HG02588 (cell line): ENCODE data around the gene NACC2.
"Not testable (repeated sequence)": the region's sequence is repeated elsewhere in the genome, so short reads cannot be mapped to it uniquely, and the experiment has no call there.

Source experiments
- ATAC-seq: cut with Tn5 transposase; IDR thresholded peaks from one replicate; pipeline ENCODE4 v1.9.1; 2021; ENCODE audit warnings: mild to moderate bottlenecking, moderate library complexity; ENCODE audit not compliant: unreplicated experiment

The NACC2 gene

DNA sequence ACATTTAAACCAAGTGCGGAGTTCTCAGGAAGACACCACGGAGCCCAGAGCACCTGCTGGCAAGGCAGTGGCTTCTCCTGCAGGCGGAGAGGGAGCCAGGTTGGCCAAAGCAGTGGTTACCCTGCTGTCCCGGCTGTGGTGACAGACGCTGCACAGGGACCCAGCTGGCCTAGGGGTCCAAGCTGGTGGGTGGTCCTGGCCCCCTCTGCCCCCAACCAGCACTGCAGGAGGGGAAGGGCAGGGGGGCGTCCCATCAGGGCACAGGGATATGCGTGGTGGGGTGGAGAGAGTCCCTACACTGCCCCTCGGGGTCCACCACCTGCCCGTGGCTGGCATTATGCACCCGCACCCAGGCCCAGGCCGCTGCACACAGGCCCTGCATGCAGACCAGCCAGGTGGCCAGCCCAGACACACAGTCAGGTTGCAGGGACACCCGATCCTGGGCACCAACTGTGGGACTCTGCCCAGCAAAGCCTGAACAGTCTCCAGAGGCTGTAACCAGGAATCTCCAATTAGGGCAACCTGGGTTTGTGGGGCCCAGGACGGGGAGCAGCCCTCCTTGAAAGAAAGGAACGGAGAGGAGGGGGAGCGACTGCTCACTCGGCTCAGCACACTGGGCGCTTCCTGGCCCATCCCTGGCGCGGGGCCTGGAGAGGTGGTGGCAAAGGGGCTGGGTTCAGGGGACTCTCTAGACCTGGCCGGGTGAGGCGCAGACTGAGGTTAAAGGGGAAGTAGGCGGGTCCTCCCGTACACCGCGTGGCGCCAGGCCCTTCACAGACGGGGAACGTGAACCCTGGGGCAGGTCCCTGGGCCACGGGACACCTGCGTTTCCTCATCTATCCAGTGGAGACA, 46.3 kb downstream of the NACC2 start:
- ATAC-seq: no peak

DNA sequence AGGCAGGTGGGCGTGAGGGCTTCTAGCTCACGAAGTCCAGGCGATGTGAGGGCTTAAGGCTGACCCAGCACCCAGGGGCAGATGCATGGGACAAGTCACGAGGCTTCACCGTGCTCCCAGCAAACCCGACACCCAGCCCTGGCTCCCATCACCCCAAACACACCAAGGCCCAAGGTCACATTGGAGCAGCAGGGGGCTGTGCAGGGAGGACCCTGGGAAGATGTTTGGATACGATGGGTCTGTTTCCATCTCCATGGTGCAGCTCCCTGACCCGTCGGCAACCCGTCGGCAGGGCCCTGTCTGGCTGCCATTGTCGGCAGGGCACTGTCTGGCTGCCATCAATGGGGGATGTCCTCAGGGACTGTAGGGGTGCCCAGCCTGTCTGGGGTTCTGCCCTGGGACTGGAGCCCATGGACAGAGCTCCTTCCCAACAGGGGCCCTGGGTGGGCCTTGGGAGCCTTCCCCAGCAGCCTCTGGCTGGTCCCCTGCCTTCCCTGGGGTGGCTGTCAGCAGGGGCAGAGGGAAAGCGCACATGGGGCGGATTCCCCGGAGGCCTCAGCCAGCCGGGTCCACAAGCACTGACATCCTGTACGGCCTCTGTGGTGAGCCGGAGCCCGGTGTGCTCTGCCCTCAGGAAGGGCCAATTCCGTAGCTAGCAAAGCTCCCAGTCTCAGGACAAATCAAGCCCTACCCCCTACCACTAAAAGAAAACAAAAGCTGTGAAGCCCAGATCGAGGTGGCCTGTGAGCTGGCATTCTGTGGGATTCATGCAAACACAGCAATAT, 47.1 kb downstream of the NACC2 start:
- no peak for ATAC-seq

DNA sequence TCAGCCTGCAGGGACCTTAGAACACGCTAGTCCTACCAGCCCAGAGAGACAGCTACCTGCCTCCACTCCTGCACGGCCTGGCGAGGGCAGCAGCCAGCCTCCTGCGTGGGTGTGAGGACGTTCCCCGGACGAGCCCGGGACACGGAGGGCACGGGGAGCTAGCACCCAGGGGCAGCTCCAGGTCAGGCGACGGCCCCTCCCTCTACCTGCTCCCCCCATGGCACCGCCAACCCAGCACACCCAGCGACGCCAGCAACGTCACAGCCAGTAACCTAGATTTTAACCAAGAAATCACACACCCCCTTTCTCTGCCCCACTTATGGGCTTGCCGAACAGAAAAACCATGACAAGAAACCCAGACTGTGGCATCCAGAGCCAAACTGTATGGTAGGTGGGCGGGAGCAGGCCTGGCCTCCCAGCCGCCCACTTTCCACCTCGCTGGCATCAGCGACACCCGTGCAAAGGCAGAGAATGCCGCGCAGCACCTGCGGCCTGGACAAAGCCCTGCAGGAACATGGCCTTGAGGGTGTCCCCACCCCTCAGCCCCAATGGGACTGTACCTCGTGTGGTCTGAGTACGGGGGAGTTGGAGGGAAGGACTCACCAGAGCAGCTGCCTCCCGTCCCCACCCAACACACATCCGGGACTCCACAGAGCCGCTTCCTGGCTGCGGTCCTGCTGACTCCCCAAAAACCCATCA, 47.9 kb downstream of the NACC2 start:
- no peak for ATAC-seq

DNA sequence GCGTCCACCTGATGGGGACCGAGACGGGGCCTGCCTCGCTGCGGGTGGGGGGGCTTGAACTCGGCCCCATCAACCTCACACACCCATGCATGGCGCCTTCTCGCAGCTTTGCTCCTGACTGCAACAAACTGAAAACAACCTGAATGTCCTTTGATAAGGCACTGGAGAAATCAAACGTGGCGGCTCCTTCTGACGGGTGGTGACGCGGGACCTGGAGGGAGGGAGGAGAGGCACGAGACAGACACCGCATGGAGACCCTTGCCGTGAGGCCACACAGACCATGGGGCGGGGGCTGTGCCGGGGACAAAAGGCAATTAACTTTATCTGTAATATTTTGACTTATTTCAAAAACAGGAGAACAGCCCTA, 48.6 kb downstream of the NACC2 start:
- no peak for ATAC-seq

DNA sequence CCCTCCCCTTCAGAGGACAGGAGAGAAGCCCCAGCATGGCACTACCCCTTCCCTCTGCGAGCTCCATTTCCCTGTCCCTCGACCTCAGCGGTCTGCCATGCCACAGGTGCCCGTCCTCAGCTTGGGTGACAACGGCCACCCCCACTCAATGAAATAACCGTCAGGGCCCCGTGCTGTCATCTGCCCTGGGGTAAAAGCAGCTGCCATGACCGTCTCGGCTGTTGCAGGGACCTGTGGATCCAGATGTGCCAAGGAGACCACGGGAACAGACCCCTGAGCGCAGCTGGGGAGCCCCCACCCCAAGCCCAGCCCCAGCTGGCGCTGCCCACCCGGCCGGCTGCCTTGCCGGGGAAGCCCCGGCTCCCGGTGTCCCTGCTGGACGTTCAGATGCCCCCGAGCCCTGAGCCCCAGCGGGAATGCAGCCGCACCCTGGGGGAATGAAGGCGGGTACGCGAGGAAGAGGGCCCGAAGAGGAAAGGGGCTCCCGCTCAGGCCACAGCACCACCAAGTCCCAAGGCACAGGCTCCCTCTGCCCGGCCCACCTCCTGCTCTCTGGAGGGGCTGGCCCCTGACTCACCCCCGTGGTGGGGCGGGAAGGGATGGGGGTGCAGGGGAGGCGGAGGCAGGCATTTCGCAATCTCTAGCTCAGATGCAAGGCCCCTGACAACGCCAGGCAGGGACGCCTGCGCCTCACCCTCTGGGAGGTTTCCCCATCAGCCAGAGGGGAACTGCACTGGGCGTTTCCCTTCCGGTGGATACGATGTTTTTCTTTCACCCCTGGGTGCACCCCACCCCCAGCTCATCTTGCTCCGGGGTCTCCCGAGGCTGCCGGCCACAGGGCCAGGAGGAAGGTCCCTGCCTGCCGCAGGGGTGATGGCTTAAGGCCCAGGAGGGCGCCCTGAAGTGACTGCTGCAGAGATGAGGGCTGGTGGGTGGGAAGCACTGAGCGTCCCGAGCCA, 49.2 kb downstream of the NACC2 start:
- no peak for ATAC-seq

DNA sequence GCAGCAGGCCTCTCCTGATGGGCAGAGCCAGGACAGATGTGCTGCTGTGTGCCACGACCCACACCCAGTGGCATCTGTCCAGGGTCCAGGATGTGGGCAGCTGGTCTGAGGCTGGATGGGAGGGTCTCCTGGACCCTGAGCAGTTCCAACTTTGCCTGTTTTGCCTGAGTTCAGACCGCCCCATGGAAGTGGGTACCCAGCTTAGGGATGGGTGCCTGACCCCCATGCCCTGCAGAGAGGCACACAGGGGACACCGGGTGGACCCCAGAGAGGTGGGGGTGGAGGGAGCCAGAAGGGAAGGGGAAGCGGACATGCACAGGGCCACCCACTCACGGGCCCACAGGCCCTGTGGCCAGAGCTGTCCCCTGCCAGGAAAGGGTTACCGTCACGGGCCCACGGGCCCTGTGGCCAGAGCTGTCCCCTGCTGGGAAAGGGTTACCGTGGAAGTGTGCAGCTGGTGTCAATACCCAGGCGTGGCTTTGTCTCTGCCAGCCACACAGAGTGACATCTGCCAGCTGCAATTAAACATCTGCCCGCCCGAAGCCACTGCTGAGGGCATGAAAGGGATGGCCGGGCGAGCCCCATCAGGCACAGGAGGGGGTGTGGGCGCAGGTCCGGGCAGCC, 50.0 kb downstream of the NACC2 start:
- no peak for ATAC-seq

DNA sequence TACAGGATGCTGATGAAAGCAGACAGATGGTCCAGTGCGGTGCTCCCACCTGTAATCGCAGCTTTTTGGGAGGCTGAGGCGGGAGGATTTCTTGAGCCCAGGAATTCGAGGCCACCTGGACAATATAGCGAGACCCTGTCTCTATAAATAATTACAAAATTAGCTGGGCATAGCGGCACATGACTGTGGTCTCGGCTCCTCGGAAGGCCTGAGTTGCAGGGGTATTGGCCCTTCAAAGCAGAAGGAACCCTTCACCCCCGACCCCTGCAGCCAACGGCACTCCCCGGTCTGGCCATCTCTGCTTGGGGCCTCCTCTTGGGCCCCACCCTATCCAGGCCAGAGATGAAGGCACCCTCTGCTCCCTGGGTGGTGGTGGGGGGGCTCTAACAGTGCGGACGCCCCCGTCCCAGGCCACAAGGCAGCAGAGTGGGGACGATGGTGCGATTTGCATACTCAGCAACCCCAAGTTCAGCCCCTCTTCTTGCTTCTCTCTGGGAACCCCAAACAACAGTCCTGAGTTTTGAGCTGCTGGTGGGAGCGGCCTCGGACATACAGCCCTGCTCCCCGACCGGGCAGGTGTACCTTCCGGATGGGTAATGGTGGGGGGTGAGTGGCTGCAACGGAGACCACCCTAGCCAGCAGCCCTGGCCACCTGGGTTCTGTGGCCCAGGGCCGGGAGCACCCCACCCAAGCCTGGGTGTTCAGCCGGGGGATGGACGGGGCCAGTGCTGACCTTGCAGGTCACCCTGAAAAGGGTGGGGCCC, 50.7 kb downstream of the NACC2 start:
- no peak for ATAC-seq

DNA sequence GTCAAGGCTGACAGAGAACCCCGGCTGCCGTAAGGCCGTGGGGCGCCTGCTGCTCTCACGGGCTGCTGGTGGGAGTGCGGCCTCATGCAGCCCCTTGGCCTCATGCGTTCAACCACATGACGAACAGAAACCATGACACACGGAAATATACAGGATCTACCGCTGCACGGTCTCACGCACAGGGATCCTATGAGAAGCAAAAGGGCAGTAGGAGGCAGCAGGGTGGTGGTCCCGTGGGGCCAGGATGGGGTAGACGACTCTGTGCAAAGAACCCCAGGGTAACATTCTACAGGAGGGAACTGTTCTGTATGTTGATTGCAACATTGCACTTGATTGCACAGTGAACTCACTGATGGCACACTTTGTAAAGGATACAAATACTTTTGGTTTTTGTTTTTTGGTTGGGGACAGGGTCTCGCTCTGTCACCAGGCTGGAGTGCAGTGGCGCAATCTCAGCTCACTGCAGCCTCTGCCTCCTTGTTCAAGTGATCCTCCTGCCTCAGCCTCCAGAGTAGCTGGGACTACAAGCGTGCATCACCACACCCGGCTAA, 51.6 kb downstream of the NACC2 start:
- no peak for ATAC-seq

DNA sequence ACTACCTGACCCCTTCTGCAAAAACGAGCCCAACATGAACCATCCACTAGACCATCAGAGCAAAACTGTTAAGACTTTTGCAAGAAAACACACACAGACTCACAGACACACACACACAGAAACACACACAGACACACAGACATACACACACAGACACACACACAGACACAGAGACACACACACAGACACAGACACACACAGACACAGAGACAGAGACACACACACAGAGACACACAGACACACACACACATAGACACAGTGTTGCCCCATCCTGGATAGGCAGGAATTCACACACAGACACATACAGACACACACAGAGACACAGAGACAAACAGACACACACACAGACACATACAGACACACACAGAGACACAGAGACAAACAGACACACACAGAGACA, 52.5 kb downstream of the NACC2 start:
- ATAC-seq: no peak

DNA sequence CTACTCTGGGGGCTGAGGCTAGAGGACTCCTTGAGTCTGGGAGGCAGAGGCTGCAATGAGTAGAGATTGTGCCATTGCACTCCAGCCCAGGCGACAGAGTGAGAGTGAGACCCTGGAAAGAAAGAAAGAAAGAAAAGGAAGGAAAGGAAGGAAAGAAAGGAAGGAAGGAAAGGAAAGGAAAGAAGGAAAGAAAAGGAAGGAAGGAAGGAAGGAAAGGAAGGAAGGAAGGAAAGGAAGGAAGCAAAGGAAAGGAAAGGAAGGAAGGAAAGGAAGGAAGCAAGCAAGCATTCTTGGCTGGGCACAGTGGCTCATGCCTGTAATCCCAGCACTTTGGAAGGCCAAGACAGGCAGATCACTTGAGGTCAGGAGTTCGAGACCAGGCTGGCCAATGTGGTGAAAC, 54.2 kb downstream of the NACC2 start:
- not testable (repeated sequence) for ATAC-seq

DNA sequence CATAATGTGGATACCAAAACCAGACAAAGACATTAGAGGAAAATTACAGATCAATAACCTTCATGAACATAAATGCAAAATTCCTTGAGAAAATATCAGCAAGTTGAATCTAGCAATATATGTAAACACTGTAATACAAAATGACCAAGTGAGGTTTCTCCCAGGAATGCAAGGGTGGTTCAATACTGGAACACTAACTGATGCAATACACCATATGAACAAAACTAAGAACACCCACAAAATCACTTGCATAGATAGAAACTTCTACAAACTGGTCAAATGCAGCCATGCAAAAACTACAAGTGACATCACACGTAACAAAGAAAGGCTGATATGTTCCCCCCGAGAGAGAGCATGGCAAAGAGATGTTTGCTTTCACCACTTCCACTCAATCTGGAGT, 55.6 kb downstream of the NACC2 start:
- ATAC-seq: no peak

DNA sequence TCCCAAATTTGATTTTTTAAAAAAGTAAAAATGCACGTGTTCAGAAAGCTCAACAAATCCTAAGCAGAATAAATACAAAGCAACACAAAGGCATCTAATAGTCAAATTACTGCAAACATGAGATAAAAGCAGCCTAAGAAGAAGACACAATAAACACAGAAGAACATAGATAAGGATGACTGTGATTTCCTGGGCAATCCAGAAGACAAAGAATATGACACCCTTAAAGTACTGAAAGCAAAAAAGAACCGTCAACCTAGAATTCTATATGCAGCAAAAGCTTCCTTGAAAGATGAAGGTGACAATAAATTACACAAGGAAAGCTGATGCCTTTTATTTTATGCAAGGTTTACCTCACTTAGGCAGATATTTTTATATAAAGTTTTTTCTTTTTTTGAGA, 58.2 kb downstream of the NACC2 start:
- no peak for ATAC-seq

DNA sequence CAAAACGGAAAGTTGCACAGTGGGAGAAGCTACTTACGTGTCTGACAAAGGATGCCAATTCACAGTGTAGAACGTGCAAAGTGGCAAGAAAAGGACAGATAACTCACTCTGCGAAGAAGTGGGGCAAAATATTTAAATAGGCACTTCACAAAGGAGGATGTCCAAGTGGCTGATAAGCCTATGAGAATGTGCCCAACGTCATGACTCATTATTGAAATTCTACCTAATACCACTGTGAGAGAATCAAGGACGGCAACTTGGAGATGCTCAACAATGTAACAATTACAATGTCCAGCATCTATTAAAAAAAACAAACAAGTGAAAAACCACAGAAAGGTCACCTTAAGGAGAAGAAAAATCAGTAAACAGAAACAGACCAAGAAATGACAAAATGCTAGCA, 59.0 kb downstream of the NACC2 start:
- no peak for ATAC-seq

DNA sequence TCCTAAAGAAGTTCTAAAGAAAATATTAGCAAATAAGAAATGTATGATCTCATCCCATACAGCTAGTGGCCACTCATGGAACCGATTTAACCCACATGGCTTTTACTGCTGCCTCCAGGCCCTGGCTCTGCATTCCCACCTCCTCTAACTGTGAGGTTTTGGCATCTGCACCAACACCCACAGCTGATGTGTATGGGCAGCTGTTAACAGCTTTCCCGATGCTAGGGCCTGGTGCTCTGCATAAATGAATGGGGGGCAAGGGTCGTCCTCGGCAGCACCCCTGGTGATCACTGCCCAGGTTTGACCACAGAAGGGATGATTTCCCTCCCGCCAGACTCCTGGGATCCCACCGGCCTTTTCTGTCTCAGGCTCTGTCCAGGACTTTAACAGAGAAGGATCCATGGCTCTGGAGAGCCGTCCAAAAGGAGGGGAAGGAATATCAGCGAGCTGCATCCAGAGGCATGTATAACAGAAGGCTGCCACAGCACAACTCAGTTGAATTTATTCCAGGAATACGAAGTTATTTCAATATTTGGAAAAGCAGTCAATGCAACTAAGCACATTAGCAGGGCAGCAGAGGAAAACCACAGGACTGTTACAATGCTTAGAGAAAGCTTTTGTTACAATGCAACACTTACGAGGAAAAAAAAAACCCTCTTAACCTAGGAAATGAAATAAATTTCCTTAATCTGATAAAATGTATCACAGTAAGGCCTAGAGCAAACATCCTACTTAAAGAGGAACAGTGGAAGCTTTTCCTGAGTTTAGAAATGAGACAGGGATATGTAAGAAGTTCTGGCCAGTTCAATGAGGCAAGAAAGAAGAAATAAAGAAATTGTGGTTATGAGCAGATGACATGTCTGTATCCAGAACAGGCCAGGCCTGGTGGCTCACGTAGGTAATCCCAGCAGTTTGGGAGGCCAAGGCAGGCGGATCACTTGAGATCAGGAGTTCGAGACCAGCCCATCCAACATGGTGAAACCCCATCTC, 63.1 kb downstream of the NACC2 start:
- no peak for ATAC-seq

DNA sequence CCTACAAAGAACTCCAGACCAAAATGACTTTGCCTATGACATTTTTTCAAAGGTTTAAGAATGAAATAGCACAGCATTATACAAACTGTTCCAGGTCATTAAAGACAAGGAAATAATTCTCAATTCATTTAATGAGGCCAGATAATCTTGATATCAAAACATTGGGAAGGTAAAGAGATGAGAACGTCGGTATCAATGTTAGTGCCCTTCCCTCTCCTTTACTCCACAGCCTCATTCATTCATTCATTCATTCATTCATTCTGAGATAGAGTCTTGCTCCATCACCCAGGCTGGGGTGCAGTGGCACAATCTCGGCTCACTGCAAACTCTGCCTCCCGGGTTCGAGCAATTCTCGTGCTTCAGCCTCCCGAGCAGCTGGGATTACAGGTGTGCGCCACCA, 64.0 kb downstream of the NACC2 start:
- no peak for ATAC-seq

DNA sequence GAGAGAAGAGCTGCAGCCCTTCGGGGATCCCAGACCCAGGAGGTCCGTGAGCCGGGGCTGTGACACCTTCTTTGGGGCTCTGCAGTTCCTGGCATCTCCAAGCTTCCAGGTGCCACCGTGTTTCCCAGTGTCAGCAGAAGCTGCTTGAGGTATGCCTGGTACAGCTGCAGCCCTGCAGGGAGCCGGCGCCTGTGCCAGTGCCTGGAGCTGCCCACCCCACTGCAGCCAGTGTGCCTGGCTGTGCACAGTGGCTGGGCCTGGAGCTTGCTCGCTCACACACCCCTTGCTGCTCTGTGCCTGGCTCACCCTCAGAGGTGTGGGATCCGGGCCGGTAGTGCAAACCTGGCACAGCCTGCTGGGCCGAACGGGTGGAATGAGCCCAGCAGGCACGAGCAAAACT, 65.5 kb downstream of the NACC2 start:
- no peak for ATAC-seq

DNA sequence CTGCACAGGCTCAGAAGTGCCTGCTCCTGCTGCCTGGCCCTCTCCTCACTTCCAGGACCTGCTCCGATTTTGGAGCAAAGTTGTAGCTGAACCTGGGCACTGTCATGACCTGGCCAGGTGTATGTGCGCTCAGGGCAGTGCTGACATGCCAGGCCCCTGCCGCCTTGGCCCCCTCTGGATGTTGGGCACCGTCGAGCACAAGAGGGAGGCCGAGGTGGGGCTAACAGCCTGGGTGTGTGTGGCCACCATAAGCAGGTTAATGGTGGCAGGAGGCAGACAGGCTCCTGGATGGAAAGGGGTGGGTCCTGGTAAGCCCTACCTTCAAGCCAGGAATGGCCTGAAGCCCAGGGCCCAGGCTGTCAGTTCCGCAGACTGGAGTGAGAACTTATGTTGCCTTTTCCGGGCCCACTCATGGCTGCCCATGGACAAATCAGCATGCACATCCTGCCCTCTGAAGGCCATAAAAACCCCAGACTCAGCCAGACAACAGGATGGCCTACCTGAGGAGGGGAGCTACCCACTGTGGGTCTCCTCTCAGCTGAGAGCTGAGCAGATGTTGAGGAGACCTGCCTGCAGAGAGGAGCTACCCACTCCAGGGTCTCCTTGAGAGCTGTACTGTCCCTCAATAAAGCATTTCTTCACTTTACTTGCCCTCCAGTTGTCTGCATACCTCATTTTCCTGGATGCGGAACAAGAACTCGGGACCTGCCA, 66.2 kb downstream of the NACC2 start:
- ATAC-seq: no peak
